Measurements from ENCODE around the gene TSPAN14. TPM values are rescaled to one million over a fixed set of nuclear protein-coding genes. Genes with fewer than 3 reads are reported as not detected.
A peak's percentile ranks its signal among the peaks of the same experiment; 100 is the strongest.

The TSPAN14 gene
- total RNA-seq, 1 donor from 2014 or later: 75.4 TPM

DNA sequence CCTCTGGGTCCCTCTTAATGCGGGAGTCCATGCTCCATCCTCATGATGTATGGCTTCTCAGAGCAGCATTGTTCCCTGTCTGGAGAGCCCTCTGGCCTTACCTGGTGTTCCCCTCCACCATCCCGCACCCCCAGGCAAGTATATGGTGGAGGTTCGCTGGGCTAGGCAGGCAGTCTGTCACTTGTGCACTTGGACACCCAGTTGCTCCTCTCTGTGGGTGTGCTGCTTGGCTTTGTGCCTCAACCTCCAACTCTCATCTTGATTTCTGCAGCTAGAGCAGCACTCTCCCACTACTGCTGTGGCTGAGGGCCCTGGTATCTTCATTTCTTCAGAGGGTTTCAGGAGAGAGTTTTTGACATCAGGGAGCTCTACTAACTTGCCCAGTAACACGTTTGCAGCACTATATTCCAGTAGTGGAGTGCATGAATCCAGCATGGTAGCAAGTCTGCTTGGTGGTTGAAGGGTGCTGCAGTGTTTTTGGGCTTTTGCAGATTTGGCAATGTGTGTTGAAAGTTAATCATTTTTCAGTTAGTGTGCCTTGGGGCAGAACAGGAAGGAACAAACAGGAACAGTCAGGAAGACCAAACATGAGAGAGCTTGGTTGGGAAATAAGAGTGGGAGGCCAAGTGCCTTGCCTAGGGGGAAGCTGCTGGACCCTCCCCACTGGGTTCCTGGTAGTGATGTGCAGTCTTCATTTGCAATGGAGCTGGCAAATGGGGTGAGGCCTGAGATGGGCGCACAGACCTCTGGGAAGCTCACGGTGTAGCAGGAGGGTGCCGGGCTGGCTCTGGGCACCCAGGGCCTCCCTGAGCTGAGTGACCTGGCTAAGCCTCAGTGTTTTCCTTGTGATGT, 37.4 kb downstream of the TSPAN14 start:
- H3K4me3 Mint-ChIP-seq: no peak overlapping the region
- H3K4me1 Mint-ChIP-seq (ENCODE audit: low read depth): peaks cover 94% of the 10 kb centered on the region
- peaks cover 4% of the 10 kb centered on the region for H3K9me3 Mint-ChIP-seq
- peaks cover 44% of the 10 kb centered on the region for H3K36me3 Mint-ChIP-seq (ENCODE audit: low read depth)
- no peak for DNase-seq (ENCODE audit: low spot score)
- no peaks in the 10 kb centered on the region for H3K27me3 Mint-ChIP-seq (ENCODE audit: insufficient read depth)
- peak overlapping the region; percentile 41 for H3K27ac Mint-ChIP-seq
- intact Hi-C loops (cut with micrococcal nuclease): loop anchor here (10.0 kb wide), 1 partner anchor 287 kb away; the partner anchor contains the start of gene ANXA11

DNA sequence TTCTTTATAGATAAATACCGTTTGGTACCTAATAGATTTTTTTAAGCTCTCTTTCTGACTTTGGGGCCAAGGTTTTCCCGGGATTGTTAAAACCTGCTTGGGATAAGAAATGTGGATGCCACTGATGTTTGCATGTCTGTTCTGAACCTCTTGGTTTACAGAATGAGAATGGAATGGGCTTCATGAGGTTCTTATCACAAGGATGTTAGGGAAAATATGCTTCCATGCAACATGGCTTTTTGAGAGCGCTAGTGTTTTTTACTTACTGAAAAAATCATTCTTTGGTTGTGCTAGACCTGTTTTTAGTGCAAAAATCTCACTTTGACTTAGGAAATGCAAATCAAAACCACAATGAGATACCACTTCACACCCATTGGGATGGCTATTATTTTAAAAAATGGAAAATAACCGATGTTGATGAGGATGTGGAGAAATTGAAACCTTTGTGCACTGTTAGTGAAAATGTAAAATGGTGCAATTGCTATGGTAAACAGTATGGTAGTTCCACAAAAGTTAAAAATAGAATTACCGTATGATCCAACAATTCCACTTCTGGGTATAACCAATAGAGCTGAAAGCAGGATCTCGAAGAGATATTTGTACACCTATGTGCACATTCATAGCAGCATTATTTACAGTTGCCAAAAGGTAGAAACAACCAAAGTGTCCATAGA, 38.9 kb downstream of the TSPAN14 start:
- intact Hi-C loops (cut with micrococcal nuclease): loop anchor here (1.0 to 10.0 kb wide), 4 partner anchors 8 to 288 kb away; partner anchors contain the start of gene ANXA11
- no peak for DNase-seq (ENCODE audit: low spot score)
- H3K27ac Mint-ChIP-seq: peak overlapping the region; percentile 94
- peaks cover 10% of the 10 kb centered on the region for H3K9me3 Mint-ChIP-seq
- H3K36me3 Mint-ChIP-seq (ENCODE audit: low read depth): peaks cover 52% of the 10 kb centered on the region
- peak overlapping the region; percentile 70 for H3K4me3 Mint-ChIP-seq
- H3K4me1 Mint-ChIP-seq (ENCODE audit: low read depth): peaks cover 94% of the 10 kb centered on the region
- no peaks in the 10 kb centered on the region for H3K27me3 Mint-ChIP-seq (ENCODE audit: insufficient read depth)

DNA sequence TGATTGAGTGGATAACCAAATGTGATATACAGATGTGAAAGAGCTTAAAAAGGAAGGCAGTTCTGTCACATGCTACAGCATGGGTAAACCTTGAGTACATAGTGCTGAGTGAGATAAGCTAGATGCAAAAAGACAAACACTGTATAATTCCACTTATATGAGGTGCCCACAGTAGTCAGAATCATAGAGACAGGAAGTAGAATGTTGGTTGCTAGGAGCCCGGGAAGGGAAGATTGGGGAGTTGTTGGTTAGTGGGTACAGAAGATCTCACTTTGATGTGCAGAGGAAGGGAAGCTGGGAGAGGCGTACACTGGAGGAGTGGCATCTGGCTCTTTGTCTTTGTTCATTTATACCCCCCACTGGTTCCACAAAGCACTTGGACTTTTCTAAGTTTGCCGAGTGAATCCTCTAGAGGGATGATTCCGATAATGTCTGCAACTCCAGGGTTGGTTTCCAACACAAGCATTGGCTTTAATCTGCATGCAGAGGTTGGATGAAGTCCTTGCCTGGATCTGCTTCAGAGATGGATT, 39.5 kb downstream of the TSPAN14 start:
- Mint-ChIP-seq H3K4me3 (peak overlapping the region; percentile 70), H3K27me3 (ENCODE audit: insufficient read depth) (no peaks in the 10 kb centered on the region), H3K9me3 (peaks cover 10% of the 10 kb centered on the region), H3K4me1 (ENCODE audit: low read depth) (peaks cover 94% of the 10 kb centered on the region), H3K36me3 (ENCODE audit: low read depth) (peaks cover 54% of the 10 kb centered on the region), H3K27ac (peak overlapping the region; percentile 94)
- DNase-seq (ENCODE audit: low spot score): no peak
- intact Hi-C loops (cut with micrococcal nuclease): loop anchor here (1.0 to 10.0 kb wide), 4 partner anchors 8 to 289 kb away; partner anchors contain the start of gene ANXA11

DNA sequence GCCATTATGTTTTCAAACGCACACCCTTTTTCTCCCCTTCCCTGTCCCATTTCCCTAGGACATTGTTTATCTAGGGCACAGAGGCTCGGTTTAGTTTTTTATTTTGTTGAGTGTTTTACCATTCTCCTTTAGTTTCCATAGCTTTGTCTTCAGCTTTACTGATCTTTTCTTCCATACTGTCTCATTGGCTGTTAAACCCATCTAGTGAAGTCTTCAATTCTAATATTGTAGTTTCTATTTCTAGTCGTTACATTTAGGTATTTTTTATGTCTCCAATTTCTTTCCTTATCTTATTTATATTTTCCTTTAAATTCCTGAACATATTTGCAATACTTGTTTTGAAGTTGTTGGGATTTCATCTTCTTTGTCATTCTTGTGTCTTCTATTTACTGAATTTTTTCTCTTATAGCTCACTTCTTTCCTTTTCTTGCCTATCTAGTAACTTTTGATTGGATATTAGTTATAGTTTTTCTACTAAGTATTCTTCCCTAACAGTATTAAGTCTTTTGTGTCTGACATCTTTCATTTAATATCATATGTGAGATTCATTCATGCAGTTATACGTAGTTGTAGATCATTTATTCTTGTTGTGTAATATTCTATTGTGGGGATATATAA, 42.6 kb downstream of the TSPAN14 start:
- H3K36me3 Mint-ChIP-seq (ENCODE audit: low read depth): peaks cover 40% of the 10 kb centered on the region
- intact Hi-C loops (cut with micrococcal nuclease): loop anchor here (10.0 kb wide), 1 partner anchor 292 kb away; the partner anchor contains the start of gene ANXA11
- DNase-seq (ENCODE audit: low spot score): no peak
- no peaks in the 10 kb centered on the region for H3K27me3 Mint-ChIP-seq (ENCODE audit: insufficient read depth)
- H3K4me3 Mint-ChIP-seq: peak overlapping the region; percentile 41
- H3K4me1 Mint-ChIP-seq (ENCODE audit: low read depth): peaks cover 90% of the 10 kb centered on the region
- no peak overlapping the region for H3K27ac Mint-ChIP-seq
- H3K9me3 Mint-ChIP-seq: peaks cover 10% of the 10 kb centered on the region

DNA sequence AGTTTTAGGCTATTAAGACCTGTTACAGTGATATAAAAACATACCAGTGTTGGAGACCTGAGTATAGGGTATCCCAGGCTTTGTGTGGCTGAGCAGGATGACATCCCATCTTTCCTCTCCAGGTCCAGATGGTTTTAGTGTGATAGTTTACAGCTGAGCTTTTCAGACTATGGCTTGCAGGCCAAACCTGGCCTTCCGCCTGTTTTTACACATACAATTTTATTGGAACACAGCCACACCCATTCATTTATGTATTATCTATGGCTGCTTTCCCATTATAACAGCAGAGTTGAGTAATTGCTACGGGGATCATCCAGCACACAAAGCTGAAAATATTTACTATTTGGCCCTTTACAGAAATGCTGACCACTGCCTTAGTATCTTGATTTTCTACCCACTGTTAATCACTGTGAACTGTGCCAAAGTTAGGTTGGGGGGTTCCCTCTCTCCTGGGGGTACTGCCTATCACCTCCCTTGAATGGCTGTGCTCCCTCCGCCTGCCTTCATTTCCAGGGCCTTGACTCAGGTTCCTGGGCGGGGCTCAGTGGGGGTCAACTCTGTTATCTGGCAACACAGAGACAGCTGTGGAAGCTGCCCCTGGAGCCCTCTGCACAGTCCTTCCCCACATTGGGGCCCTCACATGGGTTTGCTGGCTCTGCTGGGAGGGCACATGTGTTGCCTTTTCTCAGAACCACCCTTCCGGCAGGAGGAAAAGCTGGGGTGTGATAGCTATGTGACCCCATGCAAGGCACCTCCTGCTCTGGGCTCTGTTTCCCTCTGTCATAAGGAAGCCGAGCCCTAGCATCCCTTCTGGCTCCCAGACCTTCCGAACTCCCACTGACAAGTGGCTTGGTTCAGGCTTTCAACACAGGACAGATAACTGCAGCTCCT, 43.3 kb downstream of the TSPAN14 start:
- Mint-ChIP-seq H3K4me1 (ENCODE audit: low read depth) (peaks cover 91% of the 10 kb centered on the region), H3K4me3 (peak overlapping the region; percentile 44), H3K27me3 (ENCODE audit: insufficient read depth) (no peaks in the 10 kb centered on the region), H3K9me3 (peaks cover 10% of the 10 kb centered on the region), H3K36me3 (ENCODE audit: low read depth) (peaks cover 44% of the 10 kb centered on the region), H3K27ac (peak overlapping the region; percentile 89)
- DNase-seq (ENCODE audit: low spot score): no peak
- intact Hi-C loops (cut with micrococcal nuclease): loop anchor here (1.0 to 10.0 kb wide), 3 partner anchors 10 to 293 kb away; partner anchors contain the start of genes ANXA11 and TSPAN14

DNA sequence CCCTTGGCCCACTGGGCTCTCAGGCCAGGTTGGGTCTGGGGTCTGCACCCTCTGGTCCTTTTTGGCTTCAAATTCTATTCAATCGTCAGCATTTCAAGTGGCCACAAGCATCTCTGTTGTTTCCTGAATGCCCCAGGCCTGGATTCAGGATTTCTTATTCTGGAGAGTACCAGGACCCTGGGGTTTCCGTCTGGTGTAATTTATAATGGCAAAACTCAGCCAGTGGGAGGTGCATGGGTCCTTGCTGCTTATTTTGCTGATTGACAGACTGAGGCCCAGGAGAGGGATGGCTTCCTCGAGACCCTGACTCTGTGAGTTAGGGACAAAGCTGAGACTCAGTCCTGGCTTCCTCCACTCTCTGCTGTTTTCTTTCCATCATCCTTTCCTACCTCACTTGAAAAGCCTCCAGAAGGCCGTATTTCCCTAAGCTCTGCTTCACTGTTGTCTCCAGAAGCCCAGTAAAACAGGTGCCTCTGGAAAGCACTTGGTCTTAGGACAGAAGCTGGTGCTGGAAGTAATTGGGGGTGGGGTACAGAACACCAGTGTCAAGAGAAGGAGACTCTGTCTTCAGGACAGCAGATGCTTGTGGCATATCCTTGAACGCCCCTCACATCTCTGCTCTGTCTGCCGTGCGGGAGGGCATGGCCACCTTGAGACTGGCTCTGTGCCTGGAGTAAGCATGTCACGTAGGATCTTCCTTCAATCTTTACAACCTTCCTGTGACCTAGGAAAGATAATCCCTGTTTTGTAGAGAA, 44.1 kb downstream of the TSPAN14 start:
- no peak for DNase-seq (ENCODE audit: low spot score)
- Mint-ChIP-seq H3K9me3 (peaks cover 10% of the 10 kb centered on the region), H3K4me1 (ENCODE audit: low read depth) (peaks cover 92% of the 10 kb centered on the region), H3K27ac (peak overlapping the region; percentile 89), H3K4me3 (peak overlapping the region; percentile 44), H3K36me3 (ENCODE audit: low read depth) (peaks cover 45% of the 10 kb centered on the region), H3K27me3 (ENCODE audit: insufficient read depth) (no peaks in the 10 kb centered on the region)
- intact Hi-C loops (cut with micrococcal nuclease): loop anchor here (1.0 to 10.0 kb wide), 3 partner anchors 11 to 293 kb away; partner anchors contain the start of genes ANXA11 and TSPAN14

DNA sequence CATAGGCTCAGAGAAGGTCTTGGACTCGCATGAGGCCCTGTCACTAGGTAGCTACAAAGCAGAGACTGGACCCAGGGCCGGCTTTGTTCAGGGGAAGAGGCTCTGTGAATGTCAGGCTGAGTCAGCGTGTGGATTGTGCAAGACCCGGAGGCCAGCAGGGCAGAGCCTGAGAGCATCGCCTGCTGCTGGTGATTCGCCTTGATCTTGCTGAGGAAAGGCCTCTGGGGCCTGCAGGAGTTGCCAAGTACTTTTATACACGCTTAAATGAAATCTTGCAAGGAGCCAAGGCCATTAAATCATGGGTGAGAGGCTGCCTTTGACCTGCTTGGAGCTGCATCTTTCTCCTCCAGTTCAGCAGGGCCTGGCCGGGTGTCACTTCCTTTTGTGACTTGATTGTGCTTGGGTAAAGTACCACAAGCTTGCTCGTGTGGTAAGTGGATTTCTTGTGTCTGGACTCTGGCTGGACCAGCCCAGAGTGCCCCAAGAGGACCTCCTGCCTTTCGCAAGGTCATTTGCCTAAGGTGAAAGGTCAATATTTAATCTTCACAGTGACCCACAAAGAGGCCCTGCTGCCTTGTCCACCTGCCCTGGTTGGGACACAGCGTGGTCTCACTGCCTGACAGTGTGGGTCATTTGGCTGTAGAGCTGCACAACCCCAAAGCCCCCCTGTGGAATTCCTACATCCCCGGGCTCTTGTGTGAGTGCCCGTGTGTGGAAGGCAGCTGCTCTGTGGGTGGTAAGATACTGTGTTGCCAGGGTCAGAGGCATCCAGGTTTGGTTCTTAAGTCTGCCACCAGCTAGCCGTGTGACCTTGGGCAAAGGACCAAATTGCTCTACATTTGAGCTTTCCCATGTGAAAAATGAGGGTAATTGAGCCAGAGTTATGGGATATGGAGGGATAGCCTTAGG, 45.0 kb downstream of the TSPAN14 start:
- Mint-ChIP-seq H3K27ac (peak overlapping the region; percentile 89), H3K36me3 (ENCODE audit: low read depth) (peaks cover 40% of the 10 kb centered on the region), H3K4me3 (peak overlapping the region; percentile 74), H3K4me1 (ENCODE audit: low read depth) (peaks cover 92% of the 10 kb centered on the region), H3K9me3 (peaks cover 10% of the 10 kb centered on the region), H3K27me3 (ENCODE audit: insufficient read depth) (no peaks in the 10 kb centered on the region)
- intact Hi-C loops (cut with micrococcal nuclease): loop anchor here (1.0 to 10.0 kb wide), 3 partner anchors 12 to 294 kb away; partner anchors contain the start of genes ANXA11 and TSPAN14
- peak; percentile 40 for DNase-seq (ENCODE audit: low spot score)

DNA sequence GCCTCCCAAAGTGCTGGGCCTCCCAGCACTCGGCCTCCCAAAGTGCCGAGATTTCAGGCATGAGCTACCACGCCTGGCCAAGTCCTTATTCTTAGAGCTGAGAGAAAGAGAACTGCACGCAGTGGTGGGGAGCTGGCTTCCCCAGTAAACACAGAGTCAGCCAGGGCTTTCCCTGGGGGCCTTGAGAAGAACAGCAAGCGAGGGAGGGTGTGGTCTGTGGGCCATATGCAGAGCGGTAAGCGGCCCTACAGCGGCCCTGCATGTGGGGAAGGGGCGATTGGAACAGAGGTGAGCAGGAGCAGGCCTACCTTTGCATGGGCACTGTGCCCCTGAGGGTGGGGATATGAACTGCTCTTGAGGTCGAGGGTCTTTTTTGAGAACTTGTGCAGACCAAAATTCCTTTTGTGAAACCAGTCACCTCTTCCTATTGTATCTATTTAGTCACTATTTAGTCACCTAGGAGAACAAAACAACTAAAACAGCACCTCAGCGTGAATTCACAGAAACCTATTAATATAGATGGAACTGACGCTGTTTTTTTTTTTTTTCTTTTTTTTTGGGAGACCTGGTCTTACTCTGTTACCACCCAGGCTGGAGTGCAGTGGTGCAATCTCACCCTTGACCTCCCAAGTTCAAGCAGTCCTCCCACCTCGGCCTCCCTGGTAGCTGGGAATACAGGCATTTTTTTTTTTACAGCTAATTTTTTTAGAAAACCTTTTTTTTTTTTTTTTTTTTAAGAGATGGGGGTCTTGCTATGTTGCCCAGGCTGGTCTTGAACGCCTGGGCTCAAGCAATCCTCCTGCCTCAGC, 46.7 kb downstream of the TSPAN14 start:
- Mint-ChIP-seq H3K27me3 (ENCODE audit: insufficient read depth) (no peaks in the 10 kb centered on the region), H3K4me3 (peak overlapping the region; percentile 56), H3K9me3 (peaks cover 10% of the 10 kb centered on the region), H3K27ac (peak overlapping the region; percentile 89), H3K4me1 (ENCODE audit: low read depth) (peaks cover 92% of the 10 kb centered on the region), H3K36me3 (ENCODE audit: low read depth) (peaks cover 37% of the 10 kb centered on the region)
- no peak for DNase-seq (ENCODE audit: low spot score)
- intact Hi-C loops (cut with micrococcal nuclease): no loop called here

DNA sequence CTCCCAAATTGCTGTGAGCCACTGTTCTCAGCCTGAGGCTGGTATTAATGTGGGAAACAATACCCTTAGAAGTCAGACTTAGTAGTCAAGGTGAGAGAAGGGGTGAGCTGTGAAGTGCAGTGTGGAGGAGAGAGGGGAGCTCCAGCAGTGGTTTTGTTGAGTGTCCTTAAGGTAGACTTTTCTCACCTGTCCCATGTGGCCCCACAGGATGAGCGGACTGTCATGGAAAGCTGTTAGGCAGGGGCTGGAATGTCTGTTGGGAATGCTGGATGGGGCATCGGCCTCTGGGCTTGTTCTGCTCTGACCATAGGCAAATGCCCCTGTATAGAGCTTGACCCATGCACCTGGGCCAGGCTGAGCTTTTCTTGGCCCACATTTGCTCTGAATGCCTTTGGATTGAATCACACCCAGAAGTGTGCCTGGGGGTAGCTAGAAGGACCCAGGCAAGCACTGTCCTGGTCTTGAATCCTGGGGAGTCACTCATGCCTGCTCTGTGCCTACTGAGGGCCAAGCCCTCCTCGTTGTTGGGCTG, 47.3 kb downstream of the TSPAN14 start:
- DNase-seq (ENCODE audit: low spot score): no peak
- no peaks in the 10 kb centered on the region for H3K27me3 Mint-ChIP-seq (ENCODE audit: insufficient read depth)
- H3K36me3 Mint-ChIP-seq (ENCODE audit: low read depth): peaks cover 38% of the 10 kb centered on the region
- peaks cover 7% of the 10 kb centered on the region for H3K9me3 Mint-ChIP-seq
- H3K4me3 Mint-ChIP-seq: no peak overlapping the region
- H3K4me1 Mint-ChIP-seq (ENCODE audit: low read depth): peaks cover 95% of the 10 kb centered on the region
- peak overlapping the region; percentile 32 for H3K27ac Mint-ChIP-seq
- intact Hi-C loops (cut with micrococcal nuclease): no loop called here
